NCI-H460 (cell line): Measurements from ENCODE around the gene SLC5A6. TPM values are rescaled to one million over a fixed set of nuclear protein-coding genes. Genes with fewer than 3 reads are reported as not detected.
"Not testable (repeated sequence)": the region's sequence is repeated elsewhere in the genome, so short reads cannot be mapped to it uniquely, and the experiment has no call there.

Experiments used
- DNase-seq: peaks from one replicate; pipeline ENCODE4 v3.0.0-alpha.2; 2016; ENCODE audit warnings: low read depth; ENCODE audit errors: extremely low read depth
- total RNA-seq: library from RNA; depleted of rRNA; stranded (reverse); fragments of >200 nt; shearing (Covaris generic); gene quantifications from 2 replicates; pipeline ENCODE4 v1.2.3, GENCODE V29; 2014

Gene SLC5A6
- total RNA-seq, 1 experiment from 2014 or later = 51.8 TPM

DNA sequence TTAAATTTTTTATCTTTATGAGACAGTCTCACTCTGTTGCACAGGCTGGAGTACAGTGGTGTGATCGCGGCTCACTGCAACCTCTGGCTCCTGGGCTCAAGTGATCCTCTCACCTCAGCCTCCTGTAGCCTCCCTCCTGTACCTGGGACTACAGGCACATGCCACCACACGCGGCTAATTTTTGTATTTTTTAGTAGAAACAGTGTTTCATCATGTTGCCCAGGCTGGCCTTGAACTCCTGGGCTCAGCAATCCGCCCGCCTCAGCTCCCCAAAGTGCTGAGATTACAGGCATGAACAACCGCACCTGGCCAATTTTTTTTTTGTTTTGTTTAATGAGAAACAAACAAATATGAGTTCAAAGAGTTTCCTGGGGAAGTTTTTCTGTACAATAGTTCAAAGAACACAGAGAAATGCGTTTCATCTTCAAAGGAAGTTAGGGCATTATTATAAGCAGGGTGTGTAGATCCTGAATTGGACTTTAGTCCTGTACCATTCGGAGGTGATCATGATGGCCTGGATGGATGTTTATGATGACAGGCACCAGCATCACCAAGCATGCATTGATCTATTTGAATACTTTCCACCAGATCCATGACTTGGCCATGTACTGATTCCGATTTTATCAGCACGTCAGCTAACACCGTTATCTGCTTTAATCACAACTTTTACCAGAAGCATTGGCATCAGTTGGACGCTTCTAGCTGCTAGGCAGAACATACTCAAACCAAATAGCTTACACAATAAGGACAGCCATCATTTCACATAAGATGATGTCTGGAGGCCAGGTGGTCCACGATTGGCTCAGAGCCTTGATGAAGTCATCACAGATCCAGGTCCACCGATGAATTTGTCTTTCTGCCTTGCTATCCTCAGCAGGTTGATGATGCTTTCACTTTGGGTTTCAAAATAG is 34.4 kb downstream of the SLC5A6 start:
- DNase-seq = no peak

- DNase-seq = not testable (repeated sequence)
Observed at GRCh38 chr2:27175781-27176180, 36.3 kb downstream of the SLC5A6 start.

DNA sequence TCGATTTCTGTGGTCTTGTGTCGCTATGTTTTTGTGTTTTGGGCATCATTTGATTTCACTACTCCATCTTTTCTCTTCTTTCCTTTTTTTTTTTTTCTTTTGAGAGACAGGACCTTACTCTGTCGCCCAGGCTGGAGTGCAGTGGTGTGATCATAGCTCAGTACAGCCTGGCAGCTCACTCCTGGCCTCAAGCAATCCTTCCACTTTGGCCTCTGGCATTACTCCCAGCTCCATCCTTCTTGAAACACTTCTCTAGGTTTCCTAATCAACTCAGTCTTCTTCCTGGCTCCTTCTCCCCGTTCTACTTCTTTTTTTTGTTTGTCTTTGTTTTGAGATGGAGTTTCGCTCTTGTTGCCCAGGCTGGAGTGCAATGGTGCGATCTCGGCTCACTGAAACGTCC is 36.7 kb downstream of the SLC5A6 start:
- no peak for DNase-seq

DNA sequence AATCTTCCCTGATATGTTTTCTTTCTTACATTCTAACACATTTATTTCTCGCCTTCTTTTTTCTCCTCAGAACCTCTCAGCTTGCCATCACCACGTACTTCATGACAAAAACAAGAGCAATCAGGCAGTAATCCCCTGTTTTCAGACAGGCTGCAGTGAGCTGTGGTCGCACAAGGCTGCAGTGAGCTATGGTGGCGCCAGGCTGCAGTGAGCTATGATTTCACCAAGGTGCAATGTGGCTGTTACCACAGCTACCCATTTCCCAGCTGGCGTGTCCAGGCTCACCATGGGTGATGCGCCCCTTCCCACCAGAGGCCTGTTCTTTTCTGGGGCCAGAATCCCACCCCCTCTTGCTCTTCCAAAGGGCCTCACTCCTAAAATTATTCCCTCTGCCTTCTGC is 37.4 kb downstream of the SLC5A6 start:
- DNase-seq = no peak

- DNase-seq = no peak
Observed at GRCh38 chr2:27171351-27171848, 40.7 kb downstream of the SLC5A6 start.

GRCh38 chr2:27170581-27171337 is 41.3 kb downstream of the SLC5A6 start:
- no peak for DNase-seq

DNA sequence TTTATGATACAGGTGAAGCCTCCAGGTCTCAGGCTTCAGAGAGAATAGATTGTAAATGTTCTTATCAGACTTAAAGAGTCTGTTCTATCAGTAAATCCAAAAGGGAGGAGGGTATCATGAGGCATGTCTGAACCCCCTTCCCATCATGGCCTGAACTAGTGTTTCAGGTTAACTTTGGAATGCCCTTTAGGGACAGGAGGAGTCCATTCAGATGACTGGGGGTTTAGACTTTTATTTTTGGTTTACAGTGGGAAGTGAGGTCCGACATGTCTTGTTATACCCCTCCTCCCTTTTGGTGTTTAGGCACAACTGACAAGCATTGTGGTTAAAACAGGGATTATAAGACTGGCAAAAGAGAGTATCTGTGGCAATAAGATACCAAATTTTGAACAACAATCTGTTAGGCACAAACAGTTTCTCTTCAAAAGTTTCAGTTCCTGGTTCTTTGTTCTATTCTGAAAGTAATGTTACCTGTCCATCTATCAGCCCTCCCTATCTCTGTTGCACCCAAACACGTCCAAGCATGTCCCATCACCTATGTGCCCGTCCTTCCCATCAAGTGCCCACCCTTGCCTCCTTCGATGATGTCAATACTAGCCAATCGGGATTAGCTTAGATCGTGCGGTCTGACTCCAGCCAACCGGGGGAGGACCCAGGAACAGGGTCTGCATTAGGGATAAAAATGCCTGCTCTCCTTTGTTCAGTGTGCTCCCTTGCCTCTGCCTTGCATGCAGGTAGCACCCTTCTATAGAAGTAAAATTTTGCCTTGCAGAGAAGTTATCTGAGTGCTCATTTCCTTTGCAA is 46.9 kb downstream of the SLC5A6 start:
- no peak for DNase-seq

GRCh38 chr2:27162151-27163121 is 49.6 kb downstream of the SLC5A6 start:
- DNase-seq = peak; percentile 5

DNA sequence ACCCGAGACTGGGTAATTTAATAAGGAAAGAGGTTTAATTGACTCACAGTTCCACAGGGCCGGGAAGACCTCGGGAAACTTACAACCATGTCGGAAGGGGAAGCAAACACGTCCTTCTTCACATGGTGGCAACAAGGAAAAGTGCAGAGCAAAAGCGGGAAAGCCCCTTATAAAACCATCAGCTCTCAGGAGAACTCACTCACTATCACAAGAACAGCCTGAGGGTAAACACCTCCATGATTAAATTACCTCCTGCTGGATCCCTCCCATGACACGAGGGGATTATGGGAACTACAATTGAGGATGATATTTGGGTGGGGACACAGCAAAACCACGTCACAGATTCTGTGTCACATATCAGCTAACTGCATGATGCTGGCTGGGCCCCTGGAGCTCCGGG is 51.9 kb downstream of the SLC5A6 start:
- DNase-seq = no peak

- no peak for DNase-seq
Observed at GRCh38 chr2:27159271-27159670, 52.8 kb downstream of the SLC5A6 start.

DNA sequence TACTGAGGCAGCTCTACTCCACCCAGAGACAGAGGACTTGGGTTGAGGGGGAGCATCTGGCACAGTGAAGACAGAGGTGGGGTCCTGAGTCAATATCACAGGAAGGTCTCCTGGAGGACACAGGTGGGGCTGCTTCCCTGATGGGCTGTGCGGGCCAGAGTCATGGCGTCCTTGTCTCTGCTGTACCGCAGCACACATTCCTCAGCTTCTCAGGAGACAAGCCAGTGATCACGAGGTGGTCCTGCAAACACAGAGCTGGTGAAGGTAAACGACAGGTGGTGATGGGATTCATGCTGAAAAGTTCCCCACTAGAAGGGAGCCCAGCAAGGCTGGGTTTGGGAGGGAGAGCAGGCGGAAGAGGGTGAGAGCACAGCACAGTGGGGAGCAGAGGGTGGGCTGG is 53.6 kb downstream of the SLC5A6 start:
- no peak for DNase-seq

DNA sequence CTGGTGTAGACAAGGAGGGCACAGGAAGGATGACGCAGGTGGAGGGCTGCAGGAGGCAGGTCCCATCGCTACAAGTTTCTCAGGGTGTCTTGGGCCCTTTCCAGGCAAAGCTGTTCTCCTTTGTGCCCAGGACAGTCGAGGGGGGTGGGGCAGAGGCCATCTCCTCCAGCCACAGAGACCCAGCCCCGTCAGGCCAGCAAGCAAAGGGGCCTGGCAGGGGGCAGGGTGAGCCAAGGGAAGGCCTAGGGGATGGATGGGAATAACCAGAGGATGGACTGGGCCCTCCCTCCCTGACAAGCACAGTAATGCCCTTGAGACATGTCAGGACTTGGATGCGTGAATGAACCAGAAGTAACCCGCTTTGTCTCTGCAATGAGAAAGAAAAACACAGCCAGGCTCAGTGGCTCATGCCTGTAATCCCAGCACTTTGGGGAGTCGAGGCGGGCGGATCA is 57.0 kb downstream of the SLC5A6 start:
- no peak for DNase-seq

GRCh38 chr2:27154488-27154887 is 57.6 kb downstream of the SLC5A6 start:
- no peak for DNase-seq

DNA sequence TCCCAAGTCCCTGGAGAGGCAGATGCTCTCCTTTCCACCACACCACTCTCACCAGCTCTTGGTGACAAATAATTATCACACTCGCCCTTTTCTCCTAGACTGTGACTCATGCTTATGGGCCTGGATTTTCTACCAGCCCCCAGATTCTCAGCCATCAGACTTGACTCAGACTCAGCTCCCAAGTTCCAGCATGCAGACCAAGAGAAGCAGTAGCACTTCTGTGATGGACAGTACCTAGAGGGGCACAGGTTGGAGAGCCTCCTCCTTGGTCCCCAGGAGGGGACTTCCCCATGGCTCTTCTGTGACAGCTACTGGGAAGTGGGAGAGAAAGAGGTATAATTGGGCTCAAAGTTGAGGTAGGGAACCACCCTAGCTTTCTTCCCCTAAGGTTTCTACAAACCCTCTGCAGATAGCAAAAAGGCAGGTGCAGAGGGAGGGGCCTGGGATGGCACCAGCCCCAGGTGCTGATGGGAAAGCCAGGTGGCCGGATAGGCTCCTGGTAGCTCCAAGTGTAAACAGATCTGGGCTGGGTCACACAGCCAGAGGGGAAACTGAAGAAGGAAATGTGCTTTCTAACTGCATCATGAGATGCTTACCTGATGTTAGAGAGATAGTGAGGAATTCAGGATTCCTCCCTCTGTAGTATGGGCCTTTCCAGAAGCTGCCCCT is 59.1 kb downstream of the SLC5A6 start:
- DNase-seq = no peak

- no peak for DNase-seq
Observed at GRCh38 chr2:27152102-27152795, 59.8 kb downstream of the SLC5A6 start.

GRCh38 chr2:27150639-27151230 is 61.3 kb downstream of the SLC5A6 start:
- no peak for DNase-seq
